Raji (cell line): Measurements from ENCODE around the gene GJB5.

Experiments
- POLR2A ChIP-seq: IDR thresholded peaks from 2 replicates; pipeline ENCODE4 v1.6.1; 2011; ENCODE audit warnings: low read depth, low read length, control low read depth; ENCODE audit not compliant: insufficient read depth

GJB5 gene

DNA sequence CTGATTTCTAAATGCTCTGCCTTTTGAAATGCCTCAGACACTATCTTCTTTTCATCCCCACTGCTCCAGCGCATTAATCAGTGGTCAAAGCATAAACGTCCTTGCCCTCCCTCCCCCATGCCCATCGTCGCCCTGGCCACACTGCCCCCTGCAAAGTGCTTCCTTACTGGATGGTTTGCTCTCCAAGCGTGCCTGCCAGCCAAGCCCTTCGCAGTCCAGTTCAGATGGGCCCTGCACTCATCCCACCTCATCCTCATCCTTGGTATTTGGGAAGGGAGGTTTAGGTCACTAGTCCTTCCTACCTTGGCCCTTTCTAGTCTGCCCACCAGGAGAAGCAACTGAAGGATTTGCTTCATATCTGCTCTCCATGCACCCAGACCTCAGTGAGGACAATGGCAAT, 41.1 kb downstream of the GJB5 start:
- no peak for TF ChIP-seq POLR2A

- no peak for TF ChIP-seq POLR2A
These were observed 42.1 kb downstream of the GJB5 start for GRCh38 chr1:34796990-34797389.

DNA sequence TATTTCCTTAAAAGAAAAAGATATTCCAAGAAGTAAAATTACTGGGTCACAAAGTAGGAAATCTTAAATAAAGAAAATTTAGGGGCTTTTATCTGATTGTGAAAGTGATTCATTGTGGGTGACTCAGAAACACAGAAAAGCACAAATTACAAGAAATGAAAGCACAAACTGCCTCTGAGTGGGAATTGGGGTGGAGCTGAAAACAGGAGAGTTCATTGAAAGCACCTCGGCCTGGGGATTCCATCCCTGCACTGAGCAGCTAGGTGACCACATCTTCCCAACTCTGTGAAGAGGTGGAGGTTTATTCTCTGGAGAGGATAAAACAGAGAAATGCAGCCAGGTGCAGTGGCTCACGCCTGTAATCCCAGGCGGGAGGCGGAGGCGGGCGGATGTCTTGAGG, 45.4 kb downstream of the GJB5 start:
- no peak for TF ChIP-seq POLR2A

- TF ChIP-seq POLR2A = no peak
These were observed 48.9 kb downstream of the GJB5 start for GRCh38 chr1:34803770-34804169.

GRCh38 chr1:34806396-34806795, 51.5 kb downstream of the GJB5 start:
- no peak for TF ChIP-seq POLR2A
